Coronary artery (tissue), 2 donors: ENCODE measurements around the gene SGCA.
A peak's percentile ranks its signal among the peaks of the same experiment; 100 is the strongest.

Experiments used
- DNase-seq: peaks from one replicate; pipeline ENCODE4 v3.0.0-alpha.2; 2017; ENCODE audit warnings: low spot score
- H3K27ac ChIP-seq, 2 donors: fragments of 200-600 bp; sonication (generic); one replicate each; pipeline ENCODE4 v1.5.1; 2016 to 2019
- H3K4me3 ChIP-seq: fragments of 200-600 bp; sonication (generic); 2 replicates; pipeline ENCODE4 v1.5.1; 2016; ENCODE audit warnings: mild to moderate bottlenecking, moderate library complexity
- CTCF ChIP-seq: fragments of 200-600 bp; sonication (generic); IDR thresholded peaks from one replicate; pipeline ENCODE4 v1.5.1; 2019; ENCODE audit warnings: antibody characterized with exemption

Gene SGCA

GRCh38 chr17:50170662-50171370 is 5.0 kb downstream of the SGCA start:
- no peak overlapping the region for H3K4me3 ChIP-seq
- no peak for DNase-seq
- peak overlapping the region in 1 of 2 donors; percentile 96 for H3K27ac ChIP-seq
- no peak for TF ChIP-seq CTCF

GRCh38 chr17:50171371-50172071 is 5.7 kb downstream of the SGCA start:
- no peak for DNase-seq
- H3K27ac ChIP-seq, result peak overlapping the region; percentile 93 to 95
- TF ChIP-seq CTCF, result no peak

GRCh38 chr17:50172130-50172529 is 6.3 kb downstream of the SGCA start:
- Histone ChIP-seq H3K27ac (peak overlapping the region; percentile 93 to 95), H3K4me3 (no peak overlapping the region)
- DNase-seq, result no peak
- no peak for TF ChIP-seq CTCF

More at GRCh38 chr17:50171371-50172071, 5.7 kb downstream of the SGCA start:
- H3K4me3 ChIP-seq, result no peak overlapping the region

- no peak for DNase-seq
- Histone ChIP-seq H3K27ac (peak overlapping the region; percentile 93 to 95), H3K4me3 (no peak overlapping the region)
- TF ChIP-seq CTCF, result no peak
Measured at GRCh38 chr17:50172936-50173334, 7.1 kb downstream of the SGCA start.

GRCh38 chr17:50173335-50173941 is 7.6 kb downstream of the SGCA start:
- DNase-seq, result no peak
- no peak for TF ChIP-seq CTCF
- peak overlapping the region; percentile 93 to 95 for H3K27ac ChIP-seq
- H3K4me3 ChIP-seq, result no peak overlapping the region

- no peak for DNase-seq
- Histone ChIP-seq H3K27ac (peak overlapping the region in 1 of 2 donors; percentile 93), H3K4me3 (no peak overlapping the region)
- no peak for TF ChIP-seq CTCF
Measured at GRCh38 chr17:50174444-50174843, 8.6 kb downstream of the SGCA start.
